GM04503 (cell line): ENCODE data around the gene APELA.
"Not testable (repeated sequence)": the region's sequence is repeated elsewhere in the genome, so short reads cannot be mapped to it uniquely, and the experiment has no call there.

Experiments
- DNase-seq: peaks from one replicate; pipeline ENCODE4 v3.0.0-alpha.2; 2012; ENCODE audit warnings: low read depth

APELA gene, protein sequence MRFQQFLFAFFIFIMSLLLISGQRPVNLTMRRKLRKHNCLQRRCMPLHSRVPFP

DNA sequence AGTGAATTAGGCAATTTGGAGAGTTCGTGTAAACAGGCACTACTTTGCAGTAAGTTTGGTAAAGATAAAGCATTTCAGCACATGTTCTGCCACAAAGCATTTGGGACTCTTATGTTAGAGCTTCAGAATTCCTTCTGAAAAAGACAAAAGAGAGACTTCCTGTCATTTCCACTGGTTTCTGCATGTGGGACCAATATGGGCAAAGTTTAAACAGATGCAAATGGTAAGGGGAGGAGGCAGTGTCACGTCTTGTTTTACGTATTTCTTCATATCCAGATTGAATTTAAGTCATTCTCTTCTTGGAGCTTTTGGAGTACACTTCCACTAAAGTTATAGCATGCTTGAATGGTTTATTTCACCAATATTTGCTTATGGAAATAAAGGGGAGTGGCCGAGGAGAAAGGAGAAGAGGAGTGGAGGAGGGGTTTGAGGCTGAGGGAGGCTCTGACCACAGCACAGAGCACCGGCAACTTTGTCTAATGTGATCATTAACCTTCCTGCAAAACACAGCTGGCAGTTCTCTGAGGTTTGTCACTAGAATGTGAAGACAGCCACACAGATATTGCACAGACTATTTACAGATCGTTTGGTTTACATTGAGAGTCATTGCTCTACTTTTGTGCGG lies at the start of gene APELA:
Gene APELA (plus strand): TSS at position 479 of the 625 bp plus-strand sequence. CDS start 154 bp downstream, outside the sequence.
- DNase-seq, result no peak

- no peak for DNase-seq
These were observed 48.0 kb upstream of the APELA start for GRCh38 chr4:164828955-164829354.

DNA sequence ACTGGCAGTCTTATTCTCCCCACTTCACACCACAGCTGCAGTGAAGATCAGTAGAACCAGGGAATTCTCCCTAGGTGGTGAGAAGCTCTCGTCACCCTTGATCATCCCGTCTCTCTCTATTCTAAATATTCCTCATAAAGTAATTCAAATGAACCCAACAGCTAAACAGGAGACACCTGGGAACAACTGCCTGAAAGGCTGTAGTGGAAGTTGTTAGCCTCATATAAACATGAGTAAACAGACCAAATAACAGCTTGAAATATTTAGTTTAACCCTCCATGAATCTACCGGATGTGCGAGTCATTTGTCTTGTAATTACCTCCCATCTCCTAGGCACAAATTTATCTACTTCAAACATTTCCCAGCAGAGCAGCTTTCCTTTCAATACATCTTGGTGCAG lies 30.4 kb upstream of the APELA start:
- no peak for DNase-seq

DNA sequence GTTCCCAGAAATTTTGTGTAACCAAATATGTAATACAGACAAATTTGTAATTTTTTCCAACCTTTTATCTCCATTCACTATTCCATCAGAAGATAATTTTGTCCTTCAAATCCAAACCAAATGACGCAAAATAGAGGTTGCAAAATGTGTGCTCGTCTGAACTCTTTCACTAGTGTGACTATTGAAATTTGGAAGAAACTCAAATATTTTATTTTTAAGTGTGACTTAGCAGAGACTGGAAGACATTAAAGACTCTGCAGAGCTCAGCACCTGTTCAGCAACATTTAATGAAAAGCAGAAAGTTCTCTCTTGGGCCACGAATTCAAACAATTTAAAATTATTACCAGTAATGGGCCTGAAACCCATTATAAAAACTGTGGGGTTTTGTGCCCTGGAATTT lies 30.0 kb upstream of the APELA start:
- no peak for DNase-seq

GRCh38 chr4:164847967-164848649 lies 28.9 kb upstream of the APELA start:
- DNase-seq, result no peak

GRCh38 chr4:164856396-164856795 lies 20.6 kb upstream of the APELA start:
- DNase-seq, result no peak

DNA sequence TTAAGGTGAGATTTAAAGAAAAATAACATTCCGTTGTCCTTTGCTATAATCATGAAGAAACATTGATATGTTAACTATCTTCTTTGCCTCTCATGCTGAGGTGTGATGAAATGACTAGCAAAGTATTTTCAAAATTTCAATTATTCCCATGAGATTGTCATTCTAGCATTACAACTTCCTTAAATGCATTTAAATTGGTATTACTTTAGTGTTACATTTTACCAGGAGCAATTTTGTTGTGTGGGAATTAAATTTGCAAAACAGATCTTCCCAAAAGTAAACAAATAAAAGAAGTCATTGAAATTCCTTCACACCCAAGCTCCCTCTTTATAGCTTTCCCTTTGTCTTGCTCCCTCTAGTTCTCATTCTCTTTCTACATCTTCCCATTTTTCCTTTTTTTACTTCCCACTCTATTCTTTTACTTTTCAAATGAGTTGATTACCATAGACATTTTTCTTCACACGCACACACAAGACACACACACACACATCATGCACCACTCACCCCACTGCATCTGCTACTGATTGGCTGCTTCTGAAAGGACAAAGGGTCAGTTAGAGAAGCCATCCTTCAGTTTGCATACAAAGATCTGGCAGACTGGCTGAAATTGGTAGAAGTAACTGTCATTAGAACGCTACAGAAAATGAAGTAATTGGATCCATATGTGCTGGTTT lies 10.0 kb upstream of the APELA start:
- no peak for DNase-seq

GRCh38 chr4:164871673-164872072 lies 5.3 kb upstream of the APELA start:
- no peak for DNase-seq

DNA sequence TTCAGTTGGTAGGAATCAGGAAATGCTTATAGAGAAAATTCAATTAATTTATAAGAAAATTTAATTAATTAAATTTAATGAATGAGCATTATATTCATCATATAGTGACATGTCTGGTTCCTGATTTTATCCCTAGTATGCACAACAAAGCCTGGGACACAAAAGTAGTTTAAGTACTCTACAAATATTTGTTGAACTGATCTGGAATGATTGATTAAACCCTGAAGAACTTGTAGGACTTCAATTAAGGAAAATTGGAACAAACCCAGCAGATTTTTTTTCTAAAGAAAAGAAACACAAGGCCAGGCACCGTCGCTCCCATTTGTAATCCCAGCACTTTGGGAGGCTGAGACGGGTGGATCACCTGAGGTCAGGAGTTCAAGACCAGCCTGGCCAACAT lies 4.5 kb upstream of the APELA start:
- no peak for DNase-seq

- DNase-seq, result no peak
These were observed 2.2 kb upstream of the APELA start for GRCh38 chr4:164874789-164875188.

DNA sequence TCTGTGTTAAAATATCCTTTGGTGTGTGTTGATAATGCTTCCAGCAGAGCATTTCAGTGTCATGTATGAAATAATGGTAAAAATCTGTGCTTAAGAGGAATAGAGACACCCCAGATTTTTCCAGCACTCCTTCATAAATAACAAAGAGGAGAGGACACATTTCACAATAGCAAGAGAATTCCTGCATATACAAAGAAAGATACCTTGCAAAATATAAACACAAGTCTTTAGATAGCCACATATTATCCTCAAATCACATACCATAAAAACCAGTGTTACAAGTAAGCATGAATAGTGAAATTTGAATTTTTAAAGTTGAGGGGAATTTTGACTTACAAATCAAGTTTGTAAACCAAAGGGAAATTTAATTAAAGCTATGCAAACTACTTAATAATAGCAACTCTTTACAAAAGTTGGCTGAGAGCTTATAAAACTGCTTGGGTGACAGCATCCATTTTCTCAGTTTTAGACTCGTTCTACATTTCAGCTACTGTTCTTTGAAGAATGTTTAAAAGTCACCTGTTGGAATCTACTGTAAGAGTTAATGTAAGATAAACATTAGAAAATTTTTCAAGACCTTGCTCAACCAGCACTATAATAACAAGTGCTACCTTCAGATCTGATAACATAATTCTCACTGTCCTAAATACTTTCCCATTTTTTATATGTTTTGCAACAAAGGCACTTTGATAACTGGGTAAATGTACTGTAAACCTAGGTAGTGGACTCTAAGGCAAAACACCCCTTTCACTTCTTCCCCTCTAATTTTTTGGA lies 3.7 kb downstream of the APELA start:
- DNase-seq, result no peak

DNA sequence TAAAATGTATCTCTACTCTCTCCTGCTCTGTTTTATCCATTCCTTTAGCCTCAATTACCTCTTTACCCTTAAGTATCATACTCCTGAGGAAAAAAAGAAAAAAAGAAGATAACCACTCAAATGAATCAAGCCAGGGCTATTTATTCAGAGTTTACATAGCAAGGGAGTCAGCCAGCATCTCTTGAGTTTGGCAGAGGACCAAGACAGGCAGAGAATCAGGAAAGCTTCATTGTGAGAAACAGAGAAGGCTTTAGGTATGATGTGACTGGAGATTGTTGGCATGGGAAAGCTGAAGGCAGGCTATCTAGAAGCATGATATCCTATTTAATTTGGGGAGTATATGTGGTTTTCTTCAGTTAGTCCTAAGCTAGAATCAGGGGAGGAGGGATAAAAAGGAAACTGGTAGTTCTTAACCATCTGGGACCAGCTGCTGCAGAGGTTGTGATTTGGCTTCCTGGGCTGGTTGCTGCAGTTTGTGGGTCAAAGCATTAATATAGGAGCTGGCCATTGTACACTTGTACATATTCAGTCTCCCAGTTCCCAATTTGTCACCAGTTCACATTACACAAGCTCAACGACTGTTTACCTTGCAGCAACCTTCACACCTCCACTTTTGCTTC lies 11.2 kb downstream of the APELA start:
- DNase-seq, result no peak

- DNase-seq, result no peak
These were observed 13.7 kb downstream of the APELA start for GRCh38 chr4:164890691-164891090.

GRCh38 chr4:164892018-164892417 lies 15.0 kb downstream of the APELA start:
- no peak for DNase-seq

DNA sequence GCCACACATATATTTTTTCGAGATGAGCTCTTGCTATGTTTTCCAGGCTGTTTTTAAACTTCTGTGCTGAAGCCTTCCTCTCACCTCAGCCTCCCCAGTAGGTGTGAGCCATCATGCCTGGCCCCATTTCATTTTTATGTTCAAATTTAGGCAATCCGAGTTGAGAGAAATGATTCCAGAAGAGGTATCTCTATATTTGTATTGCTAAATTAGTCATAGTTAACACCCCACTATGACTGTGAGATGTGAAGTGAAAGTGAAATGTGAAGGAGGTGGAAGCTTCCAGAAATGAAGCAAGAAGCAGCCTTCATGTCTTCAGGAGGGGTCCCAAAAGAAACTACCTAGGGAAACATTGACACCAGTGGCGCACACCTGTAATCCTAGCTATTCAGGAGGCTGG lies 17.7 kb downstream of the APELA start:
- DNase-seq, result no peak

DNA sequence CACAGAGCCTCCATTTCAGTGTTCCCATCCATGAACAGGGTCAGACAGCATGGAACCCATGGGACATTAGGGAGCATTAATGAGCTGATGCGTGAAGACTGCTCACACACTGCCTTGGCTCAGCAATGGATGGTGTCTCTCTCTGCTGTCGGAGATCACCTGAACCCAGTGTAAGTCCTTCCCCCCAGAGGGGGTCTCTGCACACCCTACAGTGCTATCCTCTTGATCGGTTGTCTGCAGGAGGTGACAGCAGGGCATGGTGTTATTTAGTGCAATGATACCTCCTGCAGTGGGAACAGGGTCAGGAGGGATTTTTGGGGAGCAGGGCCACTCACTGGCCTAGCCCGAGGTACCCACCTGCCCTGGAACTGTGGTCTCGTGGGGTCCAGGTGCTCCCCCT lies 25.6 kb downstream of the APELA start:
- no peak for DNase-seq

DNA sequence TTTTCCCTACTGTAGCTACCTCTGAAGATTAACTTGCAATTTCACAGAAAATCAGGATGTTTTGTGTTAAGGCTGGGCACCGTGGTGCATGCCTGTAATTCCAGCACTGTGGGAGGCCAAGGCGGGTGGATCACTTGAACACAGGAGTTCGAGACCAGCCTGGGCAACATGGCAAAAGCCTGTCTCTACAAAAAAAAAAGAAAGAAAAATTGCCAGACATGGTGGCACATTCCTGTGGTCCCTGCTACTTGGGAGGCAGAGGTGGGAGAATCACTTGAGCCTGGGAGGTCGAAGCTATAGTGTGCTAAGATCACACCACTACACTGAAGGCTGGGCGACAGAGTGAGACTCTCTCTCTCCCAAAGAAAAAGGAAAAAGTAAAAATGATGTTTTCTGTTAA lies 27.4 kb downstream of the APELA start:
- no peak for DNase-seq

- DNase-seq, result no peak
These were observed 28.0 kb downstream of the APELA start for GRCh38 chr4:164904941-164905340.

DNA sequence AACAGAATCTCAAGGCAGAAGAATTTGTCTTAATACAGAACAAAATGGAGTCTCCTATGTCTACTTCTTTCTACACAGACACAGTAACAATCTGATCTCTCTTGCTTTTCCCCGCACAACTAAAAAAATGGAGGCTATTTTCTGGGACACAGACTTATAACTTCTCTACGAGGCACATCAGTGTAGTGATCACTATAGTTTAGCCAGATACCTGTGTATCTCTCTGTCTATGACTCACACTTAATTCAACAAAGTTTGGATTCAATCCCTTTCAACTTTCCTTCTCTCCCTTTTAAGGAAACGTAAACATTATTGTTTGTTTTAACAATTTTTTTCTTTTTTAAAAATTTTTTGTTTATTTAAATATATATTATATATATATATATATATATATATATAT lies 29.4 kb downstream of the APELA start:
- DNase-seq, result no peak

- not testable (repeated sequence) for DNase-seq
These were observed 36.5 kb downstream of the APELA start for GRCh38 chr4:164913506-164913905.

DNA sequence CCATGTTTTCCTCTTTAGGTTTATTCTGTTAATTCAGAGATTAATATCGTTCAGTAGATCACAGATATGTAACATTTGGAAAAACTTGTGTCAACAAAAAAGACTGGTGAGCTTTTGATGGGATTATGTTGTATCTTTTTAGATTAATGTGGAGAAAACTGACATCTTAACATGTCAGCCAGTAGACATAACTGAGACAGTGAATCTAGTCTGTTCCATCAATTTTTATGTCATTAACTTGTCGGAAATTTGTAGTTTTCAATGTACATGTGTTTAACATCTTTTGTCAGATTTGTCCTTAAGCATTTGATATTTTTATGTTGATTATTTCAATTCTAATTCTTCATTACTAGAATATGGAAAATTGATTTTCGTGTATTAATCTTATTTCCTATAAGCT lies 42.0 kb downstream of the APELA start:
- no peak for DNase-seq

GRCh38 chr4:164924670-164925238 lies 47.8 kb downstream of the APELA start:
- no peak for DNase-seq
